GM21576 (cell line): Measurements from ENCODE around the gene THEM4.

Experiments
- ATAC-seq: cut with Tn5 transposase; IDR thresholded peaks from one replicate; pipeline ENCODE4 v1.9.1; 2021; ENCODE audit warnings: mild to moderate bottlenecking, moderate library complexity; ENCODE audit not compliant: unreplicated experiment

THEM4 gene

GRCh38 chr1:151909167-151910149 lies at the start of gene THEM4:
Gene THEM4, minus strand, starts transcription at chr1:151909511. Its CDS starts 53 bp downstream, at chr1:151909458.
- ATAC-seq = peak; percentile 95

GRCh38 chr1:151958959-151959358 lies 49.6 kb upstream of the THEM4 start:
- no peak for ATAC-seq

- ATAC-seq = no peak
Observed at GRCh38 chr1:151956957-151957497, 47.7 kb upstream of the THEM4 start.

DNA sequence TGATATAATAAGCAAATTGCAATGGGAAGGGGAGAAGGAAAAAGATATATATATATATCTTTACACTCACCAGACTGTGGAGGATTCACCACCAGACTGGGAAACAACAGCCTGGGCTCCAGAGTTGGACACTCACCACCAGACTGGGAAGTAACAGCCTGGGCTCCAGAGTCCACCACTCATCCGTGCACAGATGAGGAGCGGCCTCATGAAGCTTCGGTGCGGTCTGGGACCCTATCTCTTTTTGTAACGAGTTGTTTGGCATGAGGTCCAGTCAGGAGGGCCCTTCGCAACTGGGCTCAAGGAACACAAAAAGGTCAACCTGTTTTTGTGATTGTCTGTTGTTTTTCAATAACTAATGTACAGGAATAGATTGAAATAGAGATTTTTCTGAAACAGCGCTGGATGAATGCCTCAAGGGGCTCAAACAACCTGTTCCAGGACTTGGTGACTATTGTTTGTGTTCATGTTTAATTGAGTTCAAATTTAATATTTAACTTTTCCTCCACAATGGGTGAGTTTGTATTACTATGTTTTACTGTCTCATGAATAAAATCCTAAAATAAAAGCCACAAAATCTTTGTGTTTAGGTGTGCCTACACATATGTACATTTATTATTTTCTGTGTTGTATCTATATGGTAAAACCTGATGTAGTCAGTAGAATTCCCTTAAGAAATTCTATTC lies 44.2 kb upstream of the THEM4 start:
- ATAC-seq = no peak

DNA sequence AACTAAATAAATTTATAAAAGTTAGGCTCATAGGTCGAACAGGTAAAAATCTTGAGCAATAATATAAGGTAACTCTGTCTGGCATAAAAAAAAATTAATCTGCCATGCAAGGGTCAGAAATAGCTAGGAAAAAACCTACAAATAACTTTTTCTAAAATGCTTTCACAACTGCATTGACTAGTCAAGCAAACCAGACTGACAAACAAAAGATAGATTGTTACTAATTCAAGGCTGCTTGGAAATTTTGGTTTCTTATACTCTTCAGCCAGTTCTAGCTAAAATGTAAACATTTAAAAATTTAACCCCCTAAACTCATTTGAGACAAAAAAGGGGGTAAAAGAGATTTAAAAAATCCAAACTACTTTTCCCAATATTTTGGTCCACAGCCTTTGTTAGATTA lies 43.5 kb upstream of the THEM4 start:
- no peak for ATAC-seq

DNA sequence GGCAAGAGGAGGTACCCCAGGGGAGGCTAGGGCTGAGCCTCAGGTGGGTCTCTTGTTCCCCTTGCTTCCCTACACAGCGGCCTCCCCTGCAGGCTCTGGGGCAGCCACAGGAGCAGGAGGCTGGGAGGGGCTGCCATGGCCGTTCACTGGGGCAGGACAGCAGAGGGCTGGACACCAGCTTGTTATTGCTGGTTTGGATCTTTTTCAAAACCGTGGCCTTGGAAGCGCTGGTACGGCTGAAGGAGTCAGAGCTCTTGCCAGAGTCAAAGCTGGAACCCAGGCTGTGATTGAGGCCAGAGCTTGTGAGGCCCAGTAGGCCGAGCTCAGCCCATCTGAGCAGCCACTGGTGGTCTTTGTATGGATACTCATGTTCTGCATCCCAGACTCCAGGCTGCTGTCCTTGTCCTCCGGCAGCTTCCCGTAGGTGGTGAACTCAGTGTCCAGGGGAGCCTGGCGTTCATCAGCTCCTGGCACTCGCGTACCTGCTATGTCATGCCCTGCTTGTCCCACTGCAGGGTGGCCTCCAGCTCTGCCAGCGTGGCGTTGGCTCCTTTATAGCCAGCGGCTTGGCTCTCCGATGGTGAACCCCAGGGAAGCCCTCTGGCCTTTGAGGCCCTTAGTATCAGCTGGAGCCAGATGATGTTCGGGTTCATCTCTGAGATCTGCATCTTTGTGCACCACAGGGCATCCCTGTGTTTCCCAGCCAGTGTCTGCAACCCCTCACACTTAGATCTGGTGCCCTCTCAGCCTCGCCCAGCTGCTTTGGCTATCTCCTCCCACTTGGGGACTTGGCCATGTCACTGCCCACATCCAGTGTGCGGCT lies 40.3 kb upstream of the THEM4 start:
- no peak for ATAC-seq

- ATAC-seq = no peak
Observed at GRCh38 chr1:151948506-151948905, 39.2 kb upstream of the THEM4 start.

DNA sequence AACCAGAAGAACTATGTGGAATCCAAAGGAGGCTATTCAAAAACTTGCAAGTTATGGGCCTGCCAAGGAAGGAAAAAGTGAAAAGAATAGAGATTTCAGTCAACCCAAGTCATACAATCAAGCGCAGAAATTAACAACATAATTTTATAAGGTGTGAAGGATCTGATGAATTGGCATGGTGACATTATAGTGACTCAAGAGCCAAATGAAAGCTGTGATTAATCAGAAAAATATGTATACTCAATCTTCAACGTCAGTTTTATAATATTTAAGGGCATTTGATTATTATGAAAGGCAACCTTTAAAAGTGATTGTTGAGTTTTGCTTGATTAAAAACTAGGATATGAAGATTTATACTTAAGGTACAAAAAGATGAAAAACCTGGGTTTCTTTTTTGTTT lies 37.8 kb upstream of the THEM4 start:
- ATAC-seq = no peak

DNA sequence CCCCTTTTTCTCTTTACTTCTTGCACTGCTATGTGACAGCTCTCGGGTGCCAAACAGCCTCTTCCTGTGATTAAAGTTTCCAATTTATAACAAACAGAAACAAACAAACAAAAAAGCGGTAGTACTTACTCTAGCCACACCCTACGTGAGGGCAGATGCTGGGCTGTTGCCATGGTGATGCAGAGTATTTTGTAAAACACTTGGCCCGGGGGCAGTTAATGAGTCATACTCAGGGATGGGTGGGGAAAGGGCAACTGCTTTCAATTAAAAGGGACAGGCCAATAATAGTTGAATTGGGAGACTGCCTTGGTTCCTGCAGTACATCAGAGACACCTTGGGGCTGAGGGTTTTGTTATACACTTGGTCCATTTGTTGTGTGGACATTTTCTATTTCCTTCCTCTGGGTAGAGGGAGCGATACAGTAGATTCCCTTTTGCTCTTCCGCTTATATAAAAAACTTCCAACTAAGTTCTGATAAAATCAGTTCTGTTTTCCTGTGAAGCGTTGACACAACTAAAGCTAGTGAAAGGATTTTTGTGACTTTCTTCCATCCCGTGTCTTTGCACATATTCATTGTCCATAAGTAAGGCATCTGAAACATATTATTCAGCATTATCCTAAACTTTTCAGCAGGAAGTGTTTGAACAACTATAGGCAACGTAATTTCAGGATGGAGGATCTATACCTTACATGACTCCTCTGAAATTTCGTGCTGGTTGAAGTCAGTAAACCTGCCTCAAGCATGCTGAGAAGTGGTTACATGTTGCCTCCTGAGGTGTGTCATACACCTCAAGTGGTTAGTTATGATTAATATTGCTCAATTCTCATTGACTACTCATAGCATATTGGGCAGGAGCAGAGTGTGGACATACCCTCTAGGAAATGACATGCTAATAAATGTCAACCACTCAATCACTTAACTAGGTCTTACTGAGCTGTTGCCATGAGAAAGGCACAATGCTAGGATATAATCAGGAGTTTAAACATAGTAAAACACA lies 36.7 kb upstream of the THEM4 start:
- ATAC-seq = no peak

- ATAC-seq = no peak
Observed at GRCh38 chr1:151944857-151945575, 35.7 kb upstream of the THEM4 start.

GRCh38 chr1:151944126-151944856 lies 35.0 kb upstream of the THEM4 start:
- ATAC-seq = no peak

GRCh38 chr1:151943591-151943990 lies 34.3 kb upstream of the THEM4 start:
- ATAC-seq = no peak

DNA sequence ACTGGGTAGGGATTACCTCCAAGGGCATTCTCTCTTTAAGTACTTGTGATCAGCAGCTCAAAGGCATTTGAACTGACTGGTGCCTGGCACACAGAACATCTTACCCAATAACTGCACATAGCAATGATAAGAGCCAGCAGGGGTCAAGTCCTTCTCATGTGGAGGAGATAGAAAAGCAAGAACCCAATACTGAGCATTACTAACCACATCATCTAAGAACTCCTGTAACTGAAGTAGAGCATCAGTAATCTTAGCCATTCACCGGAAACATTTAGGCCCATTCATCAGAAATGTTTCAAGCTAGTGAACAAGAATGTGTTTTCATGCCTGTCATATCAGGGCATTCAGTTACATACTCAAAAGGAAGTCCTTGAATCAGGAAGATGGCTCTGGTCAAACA lies 33.6 kb upstream of the THEM4 start:
- no peak for ATAC-seq

DNA sequence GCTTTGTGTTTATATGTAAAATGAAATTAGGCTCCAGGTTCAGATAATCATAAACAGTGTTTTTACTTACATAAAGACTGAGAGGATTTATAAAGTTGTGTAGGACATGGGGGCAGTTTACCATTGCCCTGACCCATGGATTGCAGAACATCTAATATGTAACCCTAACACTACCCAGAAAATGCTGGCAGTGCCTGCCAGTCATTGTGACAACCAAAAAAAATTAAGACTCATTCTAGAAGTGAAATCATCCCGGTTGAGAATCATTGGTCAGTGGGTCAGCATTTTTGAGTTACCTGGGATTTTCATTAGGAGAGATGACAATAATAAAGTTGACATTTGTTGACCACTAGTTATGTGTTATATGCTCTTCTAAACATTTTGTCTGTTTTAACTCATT lies 31.2 kb upstream of the THEM4 start:
- ATAC-seq = no peak

DNA sequence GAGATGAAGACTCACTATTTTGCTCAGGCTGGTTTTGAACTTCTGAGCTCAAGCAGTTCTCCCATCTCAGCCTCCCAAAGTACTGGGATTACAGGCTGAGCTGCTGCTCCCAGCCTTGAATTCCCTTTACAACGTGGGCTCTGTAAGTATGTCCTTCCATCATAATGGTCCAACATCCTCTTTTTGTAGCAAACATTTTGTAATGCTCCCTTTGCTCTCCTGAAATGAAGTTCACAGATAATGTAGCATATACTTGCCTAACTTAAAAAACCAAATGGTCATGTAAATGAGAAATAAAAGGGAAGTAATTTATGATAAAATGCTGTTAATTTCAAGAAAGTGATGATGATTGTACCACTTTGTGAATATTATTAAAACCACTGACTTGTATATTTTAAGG lies 30.5 kb upstream of the THEM4 start:
- no peak for ATAC-seq

DNA sequence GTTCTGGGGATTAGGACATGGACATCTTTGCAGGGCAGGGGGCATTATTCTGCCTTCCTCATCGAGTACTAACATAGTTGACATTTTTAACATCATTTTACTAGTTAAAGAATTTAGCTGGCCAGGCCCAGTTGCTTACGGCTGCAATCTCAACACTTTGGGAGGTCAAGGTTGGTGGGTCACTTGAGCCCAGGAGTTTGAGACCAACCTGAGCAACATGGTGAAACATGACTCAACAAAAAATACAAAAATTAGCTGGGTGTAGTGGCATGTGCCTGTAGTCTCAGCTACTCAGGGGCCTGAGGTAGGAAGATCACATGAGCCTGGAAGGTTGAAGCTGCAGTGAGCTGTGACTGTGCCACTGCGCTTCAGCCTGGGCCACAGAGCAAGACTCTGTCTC lies 29.8 kb upstream of the THEM4 start:
- ATAC-seq = no peak

DNA sequence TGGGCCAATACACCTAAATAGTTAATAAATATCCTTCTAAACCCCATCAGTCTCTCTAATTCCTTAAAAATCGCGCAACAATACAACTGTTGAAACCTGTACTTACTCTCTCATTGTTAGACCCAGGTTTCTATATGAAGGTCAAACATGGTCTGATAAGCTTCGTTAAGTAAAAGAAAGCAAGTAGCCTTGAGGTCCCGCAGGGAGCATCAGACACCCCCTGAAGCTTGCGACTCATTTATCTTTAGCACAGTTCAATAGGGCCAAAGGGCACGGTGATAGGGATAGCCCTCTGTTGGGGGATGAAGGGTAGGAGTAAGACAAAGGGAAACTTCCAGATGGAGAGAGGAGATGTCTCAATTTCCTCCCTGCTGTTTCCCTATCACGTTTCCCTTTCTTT lies 27.3 kb upstream of the THEM4 start:
- no peak for ATAC-seq

- ATAC-seq = no peak
Observed at GRCh38 chr1:151935894-151936602, 26.7 kb upstream of the THEM4 start.
